Fibroblast of skin of left quadriceps (primary cell): ENCODE measurements around the gene CCL19.
"Not testable (repeated sequence)": the region's sequence is repeated elsewhere in the genome, so short reads cannot be mapped to it uniquely, and the experiment has no call there.

ENCODE experiments used
- DNase-seq, 2 experiments: peaks; one replicate each; pipeline ENCODE4 v3.0.0-alpha.2; 2013; ENCODE audit warnings: low read depth in 2 of 2

Gene CCL19

GRCh38 chr9:34690983-34691935, at the start of gene CCL19:
Gene CCL19, minus strand, starts transcription at chr9:34691276. Its CDS starts 137 bp downstream, at chr9:34691139.
- no peak for DNase-seq

- DNase-seq = not testable (repeated sequence)
These were observed 49.1 kb upstream of the CCL19 start for GRCh38 chr9:34740176-34740575.

GRCh38 chr9:34737677-34738260, 46.7 kb upstream of the CCL19 start:
- DNase-seq = no peak

GRCh38 chr9:34734720-34735119, 43.6 kb upstream of the CCL19 start:
- DNase-seq = no peak

DNA sequence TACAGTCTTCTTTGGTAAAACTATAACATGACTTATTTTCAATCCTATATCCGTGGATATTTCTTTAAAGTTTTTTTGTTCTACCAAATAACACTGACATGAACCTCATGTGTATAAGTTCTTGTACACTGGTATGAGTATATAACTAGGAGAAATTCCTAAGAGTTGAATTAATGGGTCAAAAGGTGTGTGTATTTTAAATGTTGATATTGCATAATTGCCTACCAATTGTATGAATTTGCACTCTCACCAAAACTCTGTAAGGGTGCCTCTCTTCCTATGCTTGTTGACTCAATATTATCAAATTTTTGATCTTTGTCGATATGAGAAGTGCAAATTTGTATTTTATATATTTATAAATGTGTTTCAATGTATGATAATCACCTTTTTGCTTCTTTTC, 41.8 kb upstream of the CCL19 start:
- no peak for DNase-seq

- no peak for DNase-seq
These were observed 41.4 kb upstream of the CCL19 start for GRCh38 chr9:34732478-34732877.

GRCh38 chr9:34723141-34723540, 32.1 kb upstream of the CCL19 start:
- DNase-seq = no peak

GRCh38 chr9:34719769-34720025, 28.6 kb upstream of the CCL19 start:
- not testable (repeated sequence) for DNase-seq

GRCh38 chr9:34719021-34719768, 28.1 kb upstream of the CCL19 start:
- DNase-seq = no peak

GRCh38 chr9:34717996-34718614, 27.0 kb upstream of the CCL19 start:
- DNase-seq = no peak

GRCh38 chr9:34716711-34717110, 25.6 kb upstream of the CCL19 start:
- no peak for DNase-seq

GRCh38 chr9:34715639-34716215, 24.7 kb upstream of the CCL19 start:
- no peak for DNase-seq

DNA sequence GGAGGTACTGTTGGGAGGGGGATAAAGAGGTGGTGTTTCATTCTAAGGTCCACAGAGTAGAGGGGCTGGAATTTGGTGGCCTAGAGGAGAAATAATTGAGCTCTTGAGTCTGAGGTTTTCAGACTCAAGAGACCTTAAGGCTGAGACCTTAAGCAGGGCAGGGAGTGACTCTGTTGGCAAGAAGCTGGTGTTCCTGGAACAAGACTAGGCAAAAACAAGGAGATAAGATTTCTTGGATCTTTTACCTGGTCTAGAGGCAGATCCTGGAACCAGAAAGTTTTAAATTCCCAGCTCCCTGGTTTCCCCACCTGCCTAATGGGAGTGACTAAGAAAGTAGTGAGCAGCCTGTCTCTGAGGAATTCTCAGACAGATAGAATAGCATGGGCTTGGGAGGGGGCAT, 22.9 kb upstream of the CCL19 start:
- no peak for DNase-seq

DNA sequence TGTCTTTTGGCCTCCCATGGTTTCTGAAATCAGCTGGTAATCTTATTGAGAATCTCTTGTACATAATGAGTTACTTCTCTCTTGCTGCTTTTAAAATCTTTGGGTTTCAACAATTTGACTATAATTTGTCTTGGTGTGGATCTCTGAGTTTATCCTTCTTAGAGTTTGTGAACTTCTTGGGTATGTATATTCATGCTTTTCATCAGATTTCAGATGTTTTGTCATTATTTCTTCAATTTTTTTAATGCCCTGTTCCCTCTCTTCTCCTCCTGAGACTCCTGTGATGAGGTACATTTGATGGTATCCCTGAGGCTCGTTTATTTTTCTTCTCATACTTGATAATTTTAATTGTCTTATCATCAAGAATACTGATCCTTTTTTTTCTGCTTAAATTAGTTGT, 21.1 kb upstream of the CCL19 start:
- DNase-seq = no peak

DNA sequence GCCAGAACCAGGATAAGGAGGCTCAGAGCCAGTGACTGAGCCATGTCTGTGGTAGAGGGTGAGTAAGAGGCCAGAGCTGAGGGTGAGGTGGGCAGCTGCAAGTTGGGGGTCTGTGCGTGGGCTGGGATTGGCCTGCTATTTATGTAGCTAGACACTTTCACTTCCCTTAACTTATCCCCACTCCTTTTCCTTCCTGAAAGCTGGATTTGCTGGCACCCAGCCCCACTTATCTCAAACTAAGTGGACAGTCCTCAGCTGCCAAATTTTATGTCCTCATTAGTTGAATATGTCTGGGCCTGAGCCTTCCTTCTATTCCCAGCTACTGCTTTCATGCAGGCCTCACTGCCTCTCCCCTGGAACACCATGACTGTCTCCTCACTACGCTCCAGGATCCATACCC, 18.9 kb upstream of the CCL19 start, which contains the start of gene CCL21:
Gene CCL21, minus strand, starts transcription at position 114 of the 400 bp plus-strand sequence. Its CDS starts 70 bp downstream, at position 44.
- DNase-seq = no peak

- no peak for DNase-seq
These were observed 18.3 kb upstream of the CCL19 start for GRCh38 chr9:34709196-34709978.

DNA sequence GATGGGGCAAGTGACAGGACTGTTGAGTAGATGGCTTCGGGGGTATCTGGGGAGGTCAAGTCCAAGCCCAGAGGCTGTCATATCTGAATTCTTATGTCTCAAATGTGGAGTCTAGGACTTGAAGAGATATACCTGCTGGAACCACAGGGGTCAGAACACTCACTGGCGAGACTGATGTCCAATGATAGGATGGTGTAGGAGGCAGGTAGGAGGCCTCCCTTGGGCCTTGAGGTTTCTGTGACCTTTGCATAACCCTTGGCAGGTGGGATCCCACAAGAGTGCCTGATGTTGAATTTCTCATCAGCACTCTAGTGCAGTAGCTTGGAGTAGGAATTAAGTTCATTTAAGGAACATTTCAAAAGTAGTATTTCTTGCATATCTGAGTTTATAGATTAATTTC, 16.1 kb upstream of the CCL19 start:
- no peak for DNase-seq

- DNase-seq = peak; percentile 51 to 53
These were observed 11.0 kb upstream of the CCL19 start for GRCh38 chr9:34701769-34702736.

DNA sequence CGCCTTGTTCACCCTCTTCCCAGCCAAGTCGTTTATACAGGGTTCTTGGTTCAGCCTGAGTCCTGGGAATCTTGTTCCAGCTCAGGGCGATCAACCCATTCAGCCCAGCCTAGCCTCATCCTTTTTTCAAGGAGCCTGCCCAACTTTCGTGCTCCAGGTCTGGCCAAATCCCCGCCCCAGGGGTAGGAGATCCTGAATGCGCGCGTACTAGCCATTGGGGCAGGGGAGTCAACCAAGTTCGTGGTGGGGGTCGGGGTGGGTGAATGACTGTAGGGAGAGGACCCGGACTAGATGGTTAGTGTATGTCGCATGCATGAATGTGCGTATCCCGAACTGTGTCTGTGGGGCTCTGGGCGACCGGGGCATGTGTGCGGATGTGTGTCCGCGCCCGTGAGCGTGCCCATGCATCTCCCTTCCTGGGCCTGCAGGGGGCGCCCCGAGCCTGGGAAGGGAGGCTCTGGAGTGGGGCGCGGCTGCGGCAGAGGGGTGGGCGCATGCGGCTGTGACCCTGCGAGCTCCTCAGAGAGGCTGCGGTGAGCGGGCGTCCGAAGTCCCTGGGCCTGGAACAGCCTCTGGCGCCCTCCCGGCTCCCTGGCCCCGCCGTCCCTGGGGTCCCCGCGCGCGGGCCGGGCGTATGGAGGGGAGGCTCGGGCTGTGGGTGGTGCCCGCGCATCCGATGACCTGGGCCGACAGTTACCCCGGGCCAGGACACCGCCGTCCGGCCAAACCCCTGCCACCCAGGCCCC, 10.1 kb upstream of the CCL19 start:
- DNase-seq = peak; percentile 10 to 12
